ENCODE results near the gene FAM184B. TPM values are rescaled to one million over a fixed set of nuclear protein-coding genes. Genes with fewer than 3 reads are reported as not detected.

Gene FAM184B
- total and polyA plus RNA-seq, 2 of the 4 experiments (the other 2 are of a cell fraction): 0.07 to 0.18 TPM

GRCh38 chr4:17701882-17702281 lies 79.5 kb downstream of the FAM184B start:
- Histone ChIP-seq H3K56ac (ENCODE audit: extremely low read depth, insufficient read depth, low read length) (no peak overlapping the region), H3K9me3 (ENCODE audit: control insufficient read depth, insufficient read depth, low read length) (no peaks in the 10 kb centered on the region), H3K4me1 (ENCODE audit: control insufficient read depth, insufficient read depth, low read length) (no peaks in the 10 kb centered on the region), H3K79me1 (ENCODE audit: low read depth in 1 of 2, low read length in 2 of 2) (no peaks in the 10 kb centered on the region), H3K4me2 (ENCODE audit: low read depth, low read length) (no peak overlapping the region), H4K91ac (ENCODE audit: insufficient read depth, low read depth, low read length) (no peak overlapping the region), H3K14ac (replicated peaks; ENCODE audit: low read depth, low read length) (no peak overlapping the region), H2AK9ac (replicated peaks; ENCODE audit: low read depth, low read length, poor library complexity) (no peak overlapping the region), H2BK15ac (ENCODE audit: low read depth, low read length) (no peak overlapping the region), H3K9me1 (ENCODE audit: insufficient read depth, low read length) (no peaks in the 10 kb centered on the region), H3K4me3 (ENCODE audit: insufficient read depth, low read depth, low read length) (no peak overlapping the region), H2BK5ac (ENCODE audit: low read depth, low read length, poor library complexity, severe bottlenecking) (no peak overlapping the region), H2AFZ (replicated peaks; ENCODE audit: low read length, poor library complexity) (no peak overlapping the region), H2BK120ac (ENCODE audit: low read depth, low read length) (no peak overlapping the region), H4K5ac (ENCODE audit: low read depth, low read length) (no peak overlapping the region), H4K8ac (ENCODE audit: low read depth in 2 of 2, low read length in 2 of 2) (no peak overlapping the region), H4K20me1 (ENCODE audit: insufficient read depth, low read length) (no peaks in the 10 kb centered on the region), H3K18ac (ENCODE audit: low read depth, low read length) (no peak overlapping the region), H3K4ac (ENCODE audit: low read depth, low read length) (no peak overlapping the region), H2AK5ac (ENCODE audit: low read depth, low read length) (no peak overlapping the region), H3K27me3 (ENCODE audit: control insufficient read depth, insufficient read depth, low read length) (no peaks in the 10 kb centered on the region), H3K9ac (ENCODE audit: low read depth, low read length) (no peak overlapping the region), H3K36me3 (ENCODE audit: control insufficient read depth, insufficient read depth, low read length) (no peaks in the 10 kb centered on the region), H3K27ac (ENCODE audit: insufficient read depth, low read length) (no peak overlapping the region), H2BK20ac (ENCODE audit: low read depth, low read length) (no peak overlapping the region), H3K23ac (ENCODE audit: low read depth, low read length) (no peak overlapping the region)
- no peak for TF ChIP-seq CHD1 (IDR thresholded peaks at IDR 0.05; ENCODE audit: low read depth, low read length)
- dilution Hi-C loops (cut with HindIII; ENCODE audit: low sequenced_read_pairs, unreplicated experiment) (no loop called here), intact Hi-C loops (cut with micrococcal nuclease) (no loop called here), in situ Hi-C loops (cut with MboI; ENCODE audit: low sequenced_read_pairs) (no loop called here)
- BruUV-seq (replicated peaks): no TSS peak
- no CpG with 5 or more reads among the region's 4 CpGs for WGBS, 2 experiments (ENCODE audit: extremely low coverage in 2 of 2, insufficient read length in 1 of 2)
- no peak for ATAC-seq (ENCODE audit: low read depth)
- DNase-seq: no peak
- ChIA-PET POLR2A (ENCODE audit: unreplicated experiment) (no interaction called here), CTCF (no interaction called here)
